H9 (cell line): ENCODE data around the gene TRPM2. TPM values are rescaled to one million over a fixed set of nuclear protein-coding genes. Genes with fewer than 3 reads are reported as not detected.

ENCODE experiments used
- DNase-seq: peaks from one replicate; pipeline ENCODE4 v3.0.0-alpha.2; 2017
- H2AFZ ChIP-seq: one replicate; pipeline ENCODE4 v1.6.1; 2013; ENCODE audit warnings: mild to moderate bottlenecking, low read length, control low read depth, moderate library complexity
- H2AK5ac ChIP-seq: 2 replicates; pipeline ENCODE4 v1.6.1; 2013; ENCODE audit warnings: low read length, control low read depth, mixed read lengths; ENCODE audit not compliant: insufficient read length
- H2BK120ac ChIP-seq: one replicate; pipeline ENCODE4 v1.6.1; 2013; ENCODE audit warnings: low read depth, mild to moderate bottlenecking, low read length, control low read depth, inconsistent platforms; ENCODE audit not compliant: poor library complexity, severe bottlenecking
- H2BK12ac ChIP-seq: 2 replicates; pipeline ENCODE4 v1.6.1; 2013; ENCODE audit warnings: low read length, control low read depth, mixed read lengths, low read depth; ENCODE audit not compliant: insufficient read length
- H2BK15ac ChIP-seq: 2 replicates; pipeline ENCODE4 v1.6.1; 2013; ENCODE audit warnings: low read depth, low read length, control low read depth
- H2BK20ac ChIP-seq: one replicate; pipeline ENCODE4 v1.6.1; 2013; ENCODE audit warnings: low read depth, mild to moderate bottlenecking, low read length, control low read depth, inconsistent platforms; ENCODE audit not compliant: poor library complexity, severe bottlenecking
- H2BK5ac ChIP-seq: 2 replicates; pipeline ENCODE4 v1.6.1; 2013; ENCODE audit warnings: low read length, control low read depth, mixed read lengths; ENCODE audit not compliant: insufficient read length
- H3K14ac ChIP-seq: 2 replicates; pipeline ENCODE4 v1.6.1; 2013; ENCODE audit warnings: low read length, control low read depth; ENCODE audit not compliant: insufficient read depth
- H3K18ac ChIP-seq: 2 replicates; pipeline ENCODE4 v1.6.1; 2013; ENCODE audit warnings: low read depth, mild to moderate bottlenecking, mixed read lengths, low read length, control low read depth; ENCODE audit not compliant: insufficient read length
- H3K23ac ChIP-seq: 2 replicates; pipeline ENCODE4 v1.6.1; 2013; ENCODE audit warnings: low read length, control low read depth, mixed read lengths, low read depth; ENCODE audit not compliant: insufficient read length
- H3K23me2 ChIP-seq: 2 replicates; pipeline ENCODE4 v1.6.1; 2013; ENCODE audit warnings: low read depth, mild to moderate bottlenecking, mixed read lengths, low read length, control low read depth; ENCODE audit not compliant: insufficient read length, poor library complexity, severe bottlenecking
- H3K27ac ChIP-seq: 2 replicates; pipeline ENCODE4 v1.5.1; 2013; ENCODE audit warnings: low read length, control low read depth, mixed read lengths, low read depth; ENCODE audit not compliant: insufficient read length
- H3K27me3 ChIP-seq: 2 replicates; pipeline ENCODE4 v1.6.1; 2013; ENCODE audit warnings: low read length, control low read depth, inconsistent platforms; ENCODE audit not compliant: insufficient read depth
- H3K4ac ChIP-seq: 2 replicates; pipeline ENCODE4 v1.6.1; 2013; ENCODE audit warnings: low read depth, mild to moderate bottlenecking, control low read depth, inconsistent platforms, low read length, moderate library complexity
- H3K4me1 ChIP-seq: 2 replicates; pipeline ENCODE4 v1.6.1; 2013; ENCODE audit warnings: low read length, control low read depth, inconsistent platforms; ENCODE audit not compliant: insufficient read depth
- H3K4me2 ChIP-seq: 2 replicates; pipeline ENCODE4 v1.6.1; 2013; ENCODE audit warnings: low read length, control low read depth, mixed read lengths; ENCODE audit not compliant: insufficient read length, insufficient read depth
- H3K56ac ChIP-seq: 2 replicates; pipeline ENCODE4 v1.6.1; 2013; ENCODE audit warnings: low read depth, mild to moderate bottlenecking, mixed read lengths, low read length, control low read depth; ENCODE audit not compliant: insufficient read length
- H3K79me1 ChIP-seq: 2 replicates; pipeline ENCODE4 v1.6.1; 2013; ENCODE audit warnings: low read depth, mild to moderate bottlenecking, moderate library complexity, low read length, control low read depth, inconsistent platforms; ENCODE audit not compliant: insufficient read depth, poor library complexity, severe bottlenecking
- H3K79me2 ChIP-seq: 2 replicates; pipeline ENCODE4 v1.6.1; 2013; ENCODE audit warnings: low read length, control low read depth, inconsistent platforms; ENCODE audit not compliant: insufficient read depth
- H3K9ac ChIP-seq: 2 replicates; pipeline ENCODE4 v1.6.1; 2013; ENCODE audit warnings: low read length, control low read depth, mixed read lengths; ENCODE audit not compliant: insufficient read length; ENCODE audit errors: extremely low read depth
- H3K9me3 ChIP-seq: one replicate; pipeline ENCODE4 v1.6.1; 2013; ENCODE audit warnings: low read depth, low read length, inconsistent platforms; ENCODE audit not compliant: control insufficient read depth
- H3T11ph ChIP-seq: one replicate; pipeline ENCODE4 v1.6.1; 2013; ENCODE audit warnings: mild to moderate bottlenecking, low read length, control low read depth, inconsistent platforms
- H4K20me1 ChIP-seq: one replicate; pipeline ENCODE4 v1.6.1; 2013; ENCODE audit not compliant: control insufficient read depth, insufficient read length, insufficient read depth
- H4K5ac ChIP-seq: 2 replicates; pipeline ENCODE4 v1.6.1; 2013; ENCODE audit warnings: low read depth, mild to moderate bottlenecking, mixed read lengths, low read length, control low read depth; ENCODE audit not compliant: insufficient read length
- H4K8ac ChIP-seq: replicated peaks from 2 replicates; pipeline ENCODE4 v1.6.1; 2013; ENCODE audit warnings: low read length, control low read depth, mixed read lengths, low read depth; ENCODE audit not compliant: insufficient read length
- H4K91ac ChIP-seq: 2 replicates; pipeline ENCODE4 v1.6.1; 2013; ENCODE audit warnings: low read depth, mild to moderate bottlenecking, moderate library complexity, mixed read lengths, low read length, control low read depth; ENCODE audit not compliant: insufficient read length
- H3K27ac Mint-ChIP-seq, 3 experiments: 2 replicates in 2 of 3; 3 replicates in 1 of 3; pipeline ENCODE4 v1.8.0; 2020 to 2021; ENCODE audit warnings: mixed read lengths in 3 of 3, mild to moderate bottlenecking in 1 of 3, moderate library complexity in 1 of 3
- H3K27me3 Mint-ChIP-seq: 2 replicates; pipeline ENCODE4 v1.8.0; 2021; ENCODE audit warnings: low read depth, mild to moderate bottlenecking, moderate library complexity, mixed read lengths
- H3K36me3 Mint-ChIP-seq, 3 experiments: 2 replicates in 2 of 3; 3 replicates in 1 of 3; pipeline ENCODE4 v1.8.0; 2020 to 2021; ENCODE audit warnings: low read depth in 3 of 3, mixed read lengths in 3 of 3; ENCODE audit not compliant: insufficient read depth in 1 of 3
- H3K4me1 Mint-ChIP-seq, 2 experiments: 2 replicates each; pipeline ENCODE4 v1.8.0; 2020; ENCODE audit warnings: mixed read lengths in 2 of 2
- H3K4me3 Mint-ChIP-seq, 2 experiments: 2 replicates in 1 of 2; 3 replicates in 1 of 2; pipeline ENCODE4 v1.8.0; 2020 to 2021; ENCODE audit warnings: mild to moderate bottlenecking in 2 of 2, mixed read lengths in 2 of 2, moderate library complexity in 1 of 2
- H3K9me3 Mint-ChIP-seq, 2 experiments: 2 replicates in 1 of 2; 3 replicates in 1 of 2; pipeline ENCODE4 v1.8.0; 2020; ENCODE audit warnings: mild to moderate bottlenecking in 2 of 2, mixed read lengths in 2 of 2, moderate library complexity in 1 of 2
- CTCF ChIP-seq: fragments of 200-600 bp; sonication (generic); conservative IDR thresholded peaks from 3 replicates; pipeline ENCODE4 v1.8.0; 2021; ENCODE audit warnings: antibody characterized with exemption, mild to moderate bottlenecking
- WGBS: extraction: QIAGEN DNeasy Blood & Tissue Kit; methylation state at CpG from one replicate; pipeline ENCODE4 v1.1.7; 2013; ENCODE audit warnings: missing lambda C conversion rate, low lambda C conversion rate, mixed read lengths; ENCODE audit not compliant: insufficient read length; ENCODE audit errors: extremely low coverage; 5-methylcytosine and 5-hydroxymethylcytosine counted together
- total RNA-seq: library from RNA; stranded (reverse); gene quantifications from 2 replicates; pipeline ENCODE4 v1.2.1, GENCODE V29; 2021

The TRPM2 gene
- total RNA-seq, 1 experiment from 2014 or later: 0.68 TPM

GRCh38 chr21:44320847-44321246 is 32.6 kb upstream of the TRPM2 start:
- H3K9ac ChIP-seq: no peak overlapping the region
- no peaks in the 10 kb centered on the region for H3K27me3 ChIP-seq
- WGBS: no CpG with 5 or more reads among the region's 13 CpGs
- no peak overlapping the region for H2BK120ac ChIP-seq
- DNase-seq: no peak
- no peaks in the 10 kb centered on the region for H3K27me3 Mint-ChIP-seq
- H3K4me1 ChIP-seq: no peaks in the 10 kb centered on the region
- no peak overlapping the region for H3K18ac ChIP-seq
- H3K36me3 Mint-ChIP-seq: peaks cover 3 to 20% (median 15%) of the 10 kb centered on the region in 3 experiments
- no peak for TF ChIP-seq CTCF
- H4K5ac ChIP-seq: no peak overlapping the region
- no peak overlapping the region for H4K91ac ChIP-seq
- H4K8ac ChIP-seq: no peak overlapping the region
- H2BK15ac ChIP-seq: no peak overlapping the region
- no peak overlapping the region for H3K56ac ChIP-seq
- H3K14ac ChIP-seq: no peak overlapping the region
- H3K4me2 ChIP-seq: no peak overlapping the region
- H2BK12ac ChIP-seq: no peak overlapping the region
- no peak overlapping the region for H3T11ph ChIP-seq
- no peak overlapping the region for H2AK5ac ChIP-seq
- no peaks in the 10 kb centered on the region for H3K79me2 ChIP-seq
- no peak overlapping the region for H3K23ac ChIP-seq
- no peaks in the 10 kb centered on the region for H3K4me1 Mint-ChIP-seq
- no peak overlapping the region for H3K4ac ChIP-seq
- H3K4me3 Mint-ChIP-seq: no peak overlapping the region
- H3K9me3 ChIP-seq: no peaks in the 10 kb centered on the region
- H3K27ac Mint-ChIP-seq: no peak overlapping the region
- H3K27ac ChIP-seq: no peak overlapping the region
- H2BK5ac ChIP-seq: no peak overlapping the region
- no peaks in the 10 kb centered on the region for H3K79me1 ChIP-seq
- no peak overlapping the region for H2BK20ac ChIP-seq
- no peaks in the 10 kb centered on the region for H3K23me2 ChIP-seq
- H2AFZ ChIP-seq: no peak overlapping the region
- no peaks in the 10 kb centered on the region for H4K20me1 ChIP-seq
- no peaks in the 10 kb centered on the region for H3K9me3 Mint-ChIP-seq
